GM19099 (cell line): ENCODE measurements around the gene RIOK1.

Experiments
- POLR2A ChIP-seq: IDR thresholded peaks from 3 replicates; pipeline ENCODE4 v1.6.1; 2011; ENCODE audit warnings: low read depth; ENCODE audit not compliant: insufficient read length; ENCODE audit errors: extremely low read depth

Gene RIOK1

DNA sequence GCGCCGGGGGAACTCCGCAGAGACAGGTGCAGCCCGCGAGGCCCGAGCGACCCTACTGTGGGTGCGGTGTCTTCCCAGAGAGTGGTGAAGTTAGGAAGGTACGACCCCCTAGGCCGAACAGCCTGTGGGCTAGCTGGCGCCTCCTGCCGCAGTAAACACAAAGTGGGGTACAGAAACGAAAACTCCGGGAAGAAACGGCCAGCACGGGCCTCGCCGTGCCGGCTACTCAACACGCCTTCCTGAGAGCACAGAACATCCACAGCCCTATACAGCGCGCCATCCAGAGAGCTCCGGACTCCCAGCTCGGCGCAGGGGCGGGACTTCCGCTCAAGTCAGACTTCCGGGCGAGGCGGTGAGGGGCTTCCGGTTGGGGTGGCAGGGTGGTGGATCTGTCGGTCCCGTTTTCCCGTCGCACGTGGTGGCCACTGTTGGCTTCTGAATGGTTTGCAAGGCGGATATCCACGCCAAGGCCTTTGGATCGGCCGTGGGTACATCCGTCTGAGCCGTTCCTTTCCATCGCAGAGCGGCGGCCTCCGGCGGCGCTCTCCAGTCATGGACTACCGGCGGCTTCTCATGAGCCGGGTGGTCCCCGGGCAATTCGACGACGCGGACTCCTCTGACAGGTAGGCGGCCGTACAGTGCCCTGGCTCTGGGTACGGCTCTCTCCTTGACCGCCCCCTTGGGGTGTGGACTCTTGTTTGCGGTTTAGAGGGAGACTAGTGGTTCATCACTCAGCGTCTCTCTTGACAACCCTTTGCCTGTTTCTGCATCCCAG, at the start of gene RIOK1, which contains the start of gene CAGE1:
Gene RIOK1 (plus strand): TSS at position 358 of the 775 bp plus-strand sequence. CDS start 195 bp downstream, at position 553.
Gene CAGE1 (minus strand): TSS at position 292 of the 775 bp plus-strand sequence. CDS start 2,569 bp downstream, outside the sequence.
- peak; percentile 98 for TF ChIP-seq POLR2A

DNA sequence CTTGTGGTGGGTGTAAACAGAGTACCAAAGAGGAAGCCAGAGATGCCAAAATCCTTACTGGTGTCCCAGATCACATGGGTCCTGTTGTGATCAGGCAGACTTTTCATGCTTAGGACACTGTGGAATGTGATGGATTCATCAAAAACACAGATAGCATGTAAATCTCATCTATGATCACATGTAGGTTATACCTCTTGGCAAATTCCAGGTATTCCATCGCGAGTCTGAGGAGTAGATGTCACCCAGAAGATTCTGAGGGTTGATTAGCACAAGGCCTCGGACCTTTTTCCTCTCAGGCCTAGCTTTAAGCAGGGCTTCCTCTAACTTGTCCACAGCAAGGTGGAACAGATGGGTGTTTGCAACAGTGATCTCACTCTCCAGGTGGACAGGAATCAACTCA, 48.3 kb upstream of the RIOK1 start:
- TF ChIP-seq POLR2A, result no peak

DNA sequence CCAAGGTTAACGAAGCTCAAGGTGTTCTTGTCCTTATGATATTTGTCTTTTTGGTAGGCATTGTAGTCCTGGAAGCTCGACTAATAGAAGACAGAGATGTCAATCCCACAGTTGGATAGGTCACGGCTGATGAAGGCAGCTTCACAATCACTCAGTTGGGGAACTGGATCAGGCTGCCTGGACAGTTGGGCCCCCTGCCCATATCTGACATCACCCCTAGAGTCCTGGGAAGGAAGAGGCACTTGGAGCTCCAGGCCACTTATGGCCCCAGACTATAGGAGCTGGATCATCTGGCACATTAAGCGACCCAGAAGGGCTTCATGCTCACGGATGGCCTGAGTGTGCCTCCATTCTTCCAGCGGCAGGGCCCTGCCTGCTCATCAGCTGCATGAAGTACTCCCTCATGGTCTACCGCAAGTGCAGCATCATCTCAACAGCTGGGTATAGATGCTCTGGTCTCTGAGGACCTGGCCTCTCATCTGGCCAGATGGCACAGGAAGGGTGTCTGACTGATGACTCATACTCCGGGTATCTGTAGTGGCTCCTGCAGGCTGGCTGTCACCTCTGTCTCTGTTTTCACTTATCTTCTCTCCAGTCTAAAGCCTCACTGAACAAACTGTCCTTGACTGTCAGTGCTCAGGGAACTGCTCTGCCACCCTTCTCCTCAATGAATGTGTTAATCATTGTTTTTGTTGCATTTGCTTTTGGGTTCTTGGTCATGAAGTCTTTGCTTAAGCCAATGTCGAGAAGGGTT, 47.4 kb upstream of the RIOK1 start:
- TF ChIP-seq POLR2A, result no peak

DNA sequence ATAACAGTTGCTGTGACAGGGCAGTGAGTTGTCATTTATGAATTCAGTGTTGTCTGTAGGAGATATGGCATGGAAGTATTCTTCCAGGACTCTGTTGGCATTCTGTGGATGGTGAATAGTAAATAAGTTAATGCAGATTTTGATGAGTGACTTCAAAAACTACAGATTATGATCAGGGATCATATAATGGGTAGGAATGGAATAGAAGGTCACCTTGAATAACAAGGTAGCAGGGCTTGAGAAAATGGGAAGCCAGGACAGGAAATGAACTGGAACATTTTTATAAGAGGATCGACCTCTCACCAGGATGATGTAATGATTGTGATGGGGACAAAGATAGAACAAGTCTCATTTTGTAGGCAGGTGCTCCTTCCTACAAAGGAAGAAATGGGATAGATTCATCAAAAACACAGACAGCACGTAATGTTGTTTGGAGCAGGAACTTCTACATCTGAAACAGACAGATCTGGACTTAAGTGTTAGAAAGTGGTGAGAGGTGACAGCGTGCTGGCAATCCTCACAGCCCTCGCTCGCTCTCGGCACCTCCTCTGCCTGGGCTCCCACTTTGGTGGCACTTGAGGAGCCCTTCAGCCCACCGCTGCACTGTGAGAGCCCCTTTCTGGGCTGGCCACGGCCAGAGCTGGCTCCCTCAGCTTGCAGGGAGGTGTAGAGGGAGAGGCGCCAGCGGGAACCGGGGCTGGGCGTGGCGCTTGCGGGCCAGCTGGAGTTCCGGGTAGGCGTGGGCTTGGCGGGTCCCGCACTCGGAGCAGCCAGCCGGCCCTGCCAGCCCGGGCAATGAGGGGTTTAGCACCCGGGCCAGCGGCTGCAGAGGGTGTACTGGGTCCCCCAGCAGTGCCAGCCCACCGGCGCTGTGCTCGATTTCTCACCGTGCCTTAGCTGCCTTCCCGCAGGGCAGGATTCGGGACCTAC, 45.8 kb upstream of the RIOK1 start:
- no peak for TF ChIP-seq POLR2A

DNA sequence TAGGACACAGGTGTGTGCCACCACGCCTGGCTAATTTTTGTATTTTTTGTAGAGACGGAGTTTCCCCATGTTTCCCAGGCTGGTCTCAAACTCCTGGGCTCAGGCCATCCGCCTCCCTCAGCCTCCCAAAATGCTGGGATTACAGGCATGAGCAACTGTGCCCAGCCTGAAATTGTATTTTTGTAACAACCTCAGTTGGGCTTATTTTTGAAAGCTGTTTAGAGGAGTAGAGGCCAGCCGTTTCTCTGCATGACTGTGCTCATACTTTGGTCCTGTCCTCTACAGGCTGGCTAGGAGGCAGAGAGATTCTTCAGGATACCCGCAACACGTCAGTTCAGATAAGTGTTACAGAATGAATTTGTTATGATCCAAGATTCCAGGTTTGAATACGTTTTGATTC, 22.2 kb upstream of the RIOK1 start:
- no peak for TF ChIP-seq POLR2A

DNA sequence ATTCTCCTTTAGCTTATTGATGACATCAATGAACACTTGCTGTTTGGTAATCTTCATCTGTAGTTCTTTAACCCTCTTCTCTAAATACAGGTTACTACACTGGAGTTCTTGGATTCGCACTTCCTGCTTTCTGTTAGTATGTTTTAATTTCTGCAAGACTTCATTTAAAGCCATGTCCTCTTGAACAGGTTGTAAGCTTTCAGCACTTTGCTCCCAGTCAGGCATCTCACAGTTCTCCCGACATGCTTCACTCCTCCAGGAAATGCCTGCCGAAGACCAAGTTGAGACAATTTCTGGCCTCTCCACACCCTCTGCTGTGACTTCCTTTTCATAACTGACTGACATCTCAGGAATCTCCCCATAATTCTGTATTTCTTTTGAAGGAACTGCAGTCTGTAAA, 15.9 kb upstream of the RIOK1 start:
- TF ChIP-seq POLR2A, result no peak

DNA sequence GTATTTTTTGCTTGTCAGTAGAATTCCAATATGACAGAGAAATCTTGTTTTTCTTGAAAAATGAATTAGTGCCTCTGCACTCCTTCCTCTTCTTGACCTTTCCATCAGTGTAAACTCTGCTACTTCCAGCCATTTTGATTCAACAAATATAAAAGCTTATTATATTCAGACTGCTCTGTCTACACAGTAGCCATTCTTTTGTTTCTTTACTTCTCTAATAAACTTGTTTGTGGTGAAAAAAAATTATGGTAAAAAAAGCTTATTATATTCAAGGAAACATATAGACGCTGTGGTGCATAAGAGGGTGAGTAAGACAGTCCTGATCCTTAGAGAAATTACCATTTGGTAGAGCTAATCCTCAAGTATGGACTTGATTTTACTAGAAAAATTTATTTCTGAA, 11.6 kb upstream of the RIOK1 start:
- no peak for TF ChIP-seq POLR2A

DNA sequence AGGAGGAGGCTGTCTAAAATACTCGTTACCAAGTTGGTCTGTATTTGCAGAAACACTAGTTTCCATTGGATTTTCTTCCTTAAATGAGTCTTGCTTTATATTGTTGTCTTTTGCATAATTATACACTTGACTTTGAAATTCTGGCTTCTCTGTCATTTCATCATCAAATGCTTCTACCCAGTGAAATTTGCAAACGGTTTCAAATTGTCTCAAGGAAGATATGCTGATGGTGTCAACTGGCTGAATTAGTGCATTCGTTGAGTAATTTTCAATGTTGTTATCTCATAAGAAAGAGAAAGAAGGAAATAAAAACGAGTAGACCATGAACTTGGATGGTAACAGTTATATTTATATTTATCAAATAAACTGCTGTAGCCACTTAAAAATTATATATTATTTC, 10.9 kb upstream of the RIOK1 start:
- no peak for TF ChIP-seq POLR2A

DNA sequence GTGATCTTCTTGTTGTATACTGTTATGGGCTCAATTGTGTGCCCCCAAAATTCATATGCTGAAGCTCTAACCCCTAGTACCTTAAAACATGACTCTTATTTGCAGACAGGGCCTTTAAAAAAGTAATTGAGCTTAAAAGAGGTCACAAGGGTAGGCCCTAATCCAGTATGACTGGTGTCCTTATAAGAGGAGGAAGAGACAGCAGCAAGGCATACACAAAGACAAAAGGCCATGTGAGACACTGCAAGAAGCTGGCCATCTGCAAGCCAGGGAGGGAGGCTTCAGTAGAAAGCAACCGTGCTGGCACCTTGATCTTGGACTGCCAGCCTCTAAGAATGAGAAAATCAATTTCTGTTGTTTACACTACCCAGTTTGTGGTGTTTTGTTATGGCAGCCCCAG, 8.5 kb upstream of the RIOK1 start:
- TF ChIP-seq POLR2A, result no peak

DNA sequence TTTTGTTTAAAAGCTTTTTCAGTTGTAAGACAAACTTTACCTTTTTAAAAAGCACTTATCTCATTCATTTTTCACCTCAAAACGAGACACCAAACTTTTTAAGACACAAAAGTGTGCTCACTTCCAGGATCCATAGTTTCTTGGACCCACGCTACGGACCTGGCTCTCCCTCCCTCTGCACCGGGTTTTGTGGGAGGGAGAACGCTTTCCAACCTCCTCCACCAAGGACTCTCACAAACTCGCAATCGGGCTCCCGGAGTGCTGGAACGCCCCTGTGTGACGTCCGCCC, 502 bp upstream of the RIOK1 start:
- TF ChIP-seq POLR2A, result no peak

DNA sequence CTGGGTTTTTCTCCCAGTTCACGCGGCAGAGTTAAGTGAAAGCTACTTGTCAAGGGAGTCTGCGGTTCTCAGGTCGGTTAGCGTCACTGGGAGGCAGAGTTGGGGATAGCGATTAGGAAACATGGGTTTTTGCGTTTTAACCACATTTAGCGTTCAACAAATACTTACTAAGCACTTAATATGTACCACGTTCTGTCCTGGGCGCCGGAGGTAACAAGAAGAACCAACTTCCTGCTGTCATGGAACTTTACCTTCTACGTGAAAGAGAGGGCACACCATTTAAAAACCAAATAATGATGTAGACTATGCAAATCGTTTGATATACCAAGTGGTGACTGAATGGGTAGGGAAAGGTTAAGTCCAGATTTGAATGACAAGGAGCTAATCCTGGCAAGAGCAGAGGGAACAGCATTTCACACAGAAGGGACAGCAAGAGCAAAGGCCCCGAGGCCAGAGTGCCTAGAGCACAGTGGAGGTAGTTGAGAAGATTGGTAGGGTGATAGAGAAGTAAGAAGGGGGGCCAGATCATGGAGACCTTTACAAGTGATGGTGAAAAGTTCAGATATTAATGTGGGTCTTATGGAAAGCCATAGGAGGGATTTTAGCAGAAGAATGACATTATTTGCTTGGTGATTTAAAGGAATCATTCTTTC, 744 bp downstream of the RIOK1 start:
- TF ChIP-seq POLR2A, result no peak

DNA sequence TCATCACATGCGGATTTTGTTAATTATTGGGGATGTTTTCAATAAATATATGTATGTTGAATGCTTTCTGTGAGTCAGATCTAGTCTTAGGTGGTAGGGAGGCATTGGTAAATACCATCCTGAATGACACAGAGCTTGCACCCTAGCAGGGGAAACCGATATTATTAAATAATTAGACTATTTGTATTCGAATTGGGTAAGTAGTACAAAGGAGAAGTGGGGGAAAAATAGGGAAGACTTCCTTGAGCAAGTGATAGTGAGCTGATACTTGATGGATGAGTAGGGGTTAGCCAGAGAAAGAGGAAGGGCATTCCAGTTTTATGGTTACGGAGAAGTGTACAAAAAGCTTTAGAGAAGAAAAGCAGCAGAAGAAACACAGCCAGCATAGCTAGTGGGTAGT, 1.5 kb downstream of the RIOK1 start:
- TF ChIP-seq POLR2A, result no peak

DNA sequence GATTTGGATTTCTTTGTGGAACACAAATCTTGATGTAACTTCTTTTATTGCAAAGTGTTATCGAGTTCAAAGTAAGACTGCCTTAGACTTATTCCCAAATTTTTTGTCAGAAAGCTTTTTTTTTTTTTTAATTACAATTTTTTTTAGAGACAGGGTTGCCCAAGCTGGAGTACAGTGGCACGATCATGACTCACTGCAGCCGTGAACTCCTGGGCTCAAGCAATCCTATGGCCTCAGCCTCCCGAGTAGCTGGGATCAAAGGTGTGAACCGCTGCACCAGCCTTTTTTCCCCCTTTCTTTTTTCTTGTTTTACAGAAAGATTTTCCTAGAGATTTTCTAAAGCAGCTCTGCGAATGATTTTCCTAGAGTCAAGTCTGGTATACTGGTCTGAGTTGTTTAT, 2.8 kb downstream of the RIOK1 start:
- no peak for TF ChIP-seq POLR2A

DNA sequence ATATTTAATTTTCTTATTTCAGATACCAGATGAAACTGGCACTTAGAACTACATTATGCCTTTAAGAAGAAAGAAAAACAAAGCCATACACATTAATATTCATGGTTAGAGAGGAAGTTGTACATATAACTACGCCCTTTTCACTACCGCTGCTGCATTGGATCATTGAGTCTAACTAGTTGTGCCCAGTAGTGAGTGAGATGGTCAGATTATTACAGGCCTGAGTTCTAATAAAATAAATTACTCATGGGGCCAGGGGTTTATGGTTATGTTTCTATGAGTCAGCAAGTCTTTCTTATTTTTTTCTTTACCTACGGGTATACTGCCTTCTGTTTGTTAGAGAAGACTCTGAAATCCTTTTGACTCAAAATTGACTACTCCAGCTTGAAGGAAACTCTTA, 11.5 kb downstream of the RIOK1 start:
- no peak for TF ChIP-seq POLR2A

DNA sequence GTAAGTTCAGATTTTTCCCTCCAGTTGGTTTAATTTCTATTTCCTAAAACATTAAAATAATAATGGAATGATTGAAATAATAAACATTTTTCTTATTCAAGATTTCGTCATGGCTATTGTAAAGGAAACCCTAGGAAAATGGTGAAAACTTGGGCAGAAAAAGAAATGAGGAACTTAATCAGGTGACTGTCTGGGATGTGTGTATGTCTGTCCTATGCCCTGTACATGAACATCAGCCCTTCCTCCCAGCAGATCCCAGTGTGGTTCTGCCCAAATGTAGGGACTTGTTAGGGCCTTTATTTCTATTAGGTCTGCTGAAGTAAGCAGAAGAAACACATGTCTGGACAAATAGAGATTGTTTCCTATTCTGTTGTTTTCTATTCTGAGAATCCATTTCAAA, 13.1 kb downstream of the RIOK1 start:
- TF ChIP-seq POLR2A, result no peak
